Stimulated activated CD4-positive, alpha-beta T cell treated with anti-CD3 and anti-CD28 coated beads, Interleukin-2, amount 100 ng/mL, for 4 hours (primary cell): ENCODE measurements around the gene SIRPG.
"Not testable (repeated sequence)": the region's sequence is repeated elsewhere in the genome, so short reads cannot be mapped to it uniquely, and the experiment has no call there.

Source experiments
- DNase-seq: peaks from one replicate; pipeline ENCODE4 v3.0.0-alpha.2; 2020; ENCODE audit warnings: low read depth

Gene SIRPG

GRCh38 chr20:1657556-1658334, at the start of gene SIRPG:
Gene SIRPG, minus strand, starts transcription at chr20:1657779. Its CDS starts 65 bp downstream, at chr20:1657714.
- DNase-seq = no peak

GRCh38 chr20:1706887-1707286, 49.3 kb upstream of the SIRPG start:
- DNase-seq = not testable (repeated sequence)

- no peak for DNase-seq
Measured at GRCh38 chr20:1706079-1706478, 48.5 kb upstream of the SIRPG start.

GRCh38 chr20:1702855-1703254, 45.3 kb upstream of the SIRPG start:
- no peak for DNase-seq

- no peak for DNase-seq
Measured at GRCh38 chr20:1702328-1702727, 44.7 kb upstream of the SIRPG start.

GRCh38 chr20:1700990-1701389, 43.4 kb upstream of the SIRPG start:
- no peak for DNase-seq

GRCh38 chr20:1697592-1697991, 40.0 kb upstream of the SIRPG start:
- DNase-seq = no peak

- DNase-seq = no peak
Measured at GRCh38 chr20:1696521-1697209, 39.1 kb upstream of the SIRPG start.

GRCh38 chr20:1694672-1695071, 37.1 kb upstream of the SIRPG start:
- no peak for DNase-seq

GRCh38 chr20:1693427-1693826, 35.8 kb upstream of the SIRPG start:
- no peak for DNase-seq

GRCh38 chr20:1689721-1690120, 32.1 kb upstream of the SIRPG start:
- DNase-seq = no peak

GRCh38 chr20:1688886-1689538, 31.4 kb upstream of the SIRPG start:
- DNase-seq = no peak

- DNase-seq = no peak
Measured at GRCh38 chr20:1687053-1687452, 29.5 kb upstream of the SIRPG start.

- no peak for DNase-seq
Measured at GRCh38 chr20:1686151-1686748, 28.7 kb upstream of the SIRPG start.

- DNase-seq = no peak
Measured at GRCh38 chr20:1685304-1686052, 27.9 kb upstream of the SIRPG start.

- DNase-seq = no peak
Measured at GRCh38 chr20:1684872-1685271, 27.3 kb upstream of the SIRPG start.

- DNase-seq = no peak
Measured at GRCh38 chr20:1676650-1677049, 19.1 kb upstream of the SIRPG start.

GRCh38 chr20:1674990-1675780, 17.6 kb upstream of the SIRPG start:
- no peak for DNase-seq

GRCh38 chr20:1674361-1674760, 16.8 kb upstream of the SIRPG start:
- DNase-seq = no peak

- no peak for DNase-seq
Measured at GRCh38 chr20:1673424-1673823, 15.8 kb upstream of the SIRPG start.

- no peak for DNase-seq
Measured at GRCh38 chr20:1672728-1673127, 15.1 kb upstream of the SIRPG start.
